EH (cell line): Measurements from ENCODE around the gene C17orf50.

Source experiments
- DNase-seq: peaks from one replicate; pipeline ENCODE4 v3.0.0-alpha.2; 2015; ENCODE audit warnings: low read depth

C17orf50 gene

GRCh38 chr17:35788477-35789368, 28.0 kb downstream of the C17orf50 start:
- peak; percentile 93 for DNase-seq

DNA sequence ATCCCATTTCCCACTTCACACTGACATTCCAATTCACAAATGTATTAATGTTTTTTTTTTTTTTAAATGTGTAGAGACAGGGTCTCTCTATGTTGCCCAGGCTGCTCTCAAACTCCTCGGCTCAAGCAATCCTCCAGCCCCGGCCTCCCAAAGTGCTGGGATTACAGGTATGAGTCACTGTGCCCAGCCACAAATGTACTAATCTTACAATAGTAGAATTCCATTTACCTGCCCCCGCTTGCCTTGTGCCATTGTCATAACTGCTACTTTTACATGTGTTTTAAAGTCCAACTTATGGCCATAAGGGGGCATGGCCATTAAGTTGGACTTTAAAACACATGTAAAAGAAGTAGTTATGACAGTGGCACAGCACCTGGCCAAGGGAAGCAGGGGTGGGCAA, 30.2 kb downstream of the C17orf50 start:
- no peak for DNase-seq

- DNase-seq = no peak
Observed at GRCh38 chr17:35791681-35792350, 31.1 kb downstream of the C17orf50 start.

DNA sequence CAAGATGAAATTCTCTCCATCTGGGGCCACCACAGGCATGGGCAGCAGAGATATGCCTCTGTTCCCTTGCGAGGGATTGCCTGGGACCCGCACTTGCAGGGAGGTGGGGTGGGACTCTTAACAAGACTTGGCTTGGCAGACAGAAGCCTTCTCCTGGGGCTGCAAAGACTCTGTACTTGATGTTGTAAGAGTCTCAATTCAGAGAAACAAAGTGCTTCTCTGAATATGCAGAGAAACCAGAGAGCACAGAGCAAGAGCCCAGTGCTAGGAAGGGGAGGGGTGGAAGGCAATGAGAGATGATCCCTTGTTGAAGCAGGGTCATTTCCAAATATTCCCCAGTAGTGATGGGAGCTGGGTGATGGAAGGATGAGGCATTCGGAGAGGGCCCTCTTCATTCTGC, 32.6 kb downstream of the C17orf50 start:
- DNase-seq = no peak

- peak; percentile 44 for DNase-seq
Observed at GRCh38 chr17:35795007-35795870, 34.6 kb downstream of the C17orf50 start, which contains the start of gene MMP28. Gene MMP28 (minus strand): TSS chr17:35795641. CDS start chr17:35795377, 264 bp downstream.

DNA sequence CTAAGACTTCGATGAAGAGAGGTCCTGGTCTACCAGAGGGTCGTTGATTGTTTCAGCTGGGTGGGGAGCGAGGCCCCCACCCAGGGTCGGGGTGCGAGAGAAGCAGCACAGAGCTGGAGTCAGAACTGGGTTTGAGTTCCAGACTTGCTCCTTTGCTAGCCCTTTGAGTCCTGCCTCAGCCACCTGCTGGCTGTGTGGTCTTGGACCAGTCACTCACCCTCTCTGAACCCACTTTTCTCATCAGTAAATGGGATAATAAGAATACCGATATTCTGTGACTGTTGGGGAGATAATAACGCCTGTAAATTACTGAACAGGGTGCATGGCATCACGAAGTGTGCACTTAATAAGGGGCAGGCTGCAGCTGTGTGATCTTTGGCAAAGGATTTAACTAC, 35.2 kb downstream of the C17orf50 start:
- DNase-seq = no peak

GRCh38 chr17:35796942-35797341, 36.3 kb downstream of the C17orf50 start:
- no peak for DNase-seq

DNA sequence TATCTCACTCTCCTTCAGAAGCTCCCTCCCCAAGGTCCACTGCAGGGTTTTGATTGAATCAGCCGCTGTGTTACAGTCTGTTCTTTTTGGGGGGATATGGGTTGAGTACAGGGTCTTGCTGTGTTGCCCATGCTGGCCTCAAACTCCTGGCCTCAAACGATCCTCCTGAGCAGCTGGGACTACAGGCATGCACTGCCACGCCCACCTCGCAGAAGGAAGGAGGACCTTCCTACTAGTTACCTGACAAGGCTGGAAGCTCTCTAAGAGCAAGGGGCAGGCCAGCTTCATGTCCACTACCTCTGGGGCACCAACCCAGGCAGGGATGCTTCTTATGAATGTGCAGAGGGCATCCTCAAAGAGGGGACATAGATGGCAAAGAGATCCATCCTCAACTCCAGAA, 36.7 kb downstream of the C17orf50 start:
- no peak for DNase-seq

GRCh38 chr17:35797918-35798317, 37.2 kb downstream of the C17orf50 start:
- DNase-seq = no peak

- peak; percentile 85 for DNase-seq
Observed at GRCh38 chr17:35799942-35800341, 39.3 kb downstream of the C17orf50 start.

DNA sequence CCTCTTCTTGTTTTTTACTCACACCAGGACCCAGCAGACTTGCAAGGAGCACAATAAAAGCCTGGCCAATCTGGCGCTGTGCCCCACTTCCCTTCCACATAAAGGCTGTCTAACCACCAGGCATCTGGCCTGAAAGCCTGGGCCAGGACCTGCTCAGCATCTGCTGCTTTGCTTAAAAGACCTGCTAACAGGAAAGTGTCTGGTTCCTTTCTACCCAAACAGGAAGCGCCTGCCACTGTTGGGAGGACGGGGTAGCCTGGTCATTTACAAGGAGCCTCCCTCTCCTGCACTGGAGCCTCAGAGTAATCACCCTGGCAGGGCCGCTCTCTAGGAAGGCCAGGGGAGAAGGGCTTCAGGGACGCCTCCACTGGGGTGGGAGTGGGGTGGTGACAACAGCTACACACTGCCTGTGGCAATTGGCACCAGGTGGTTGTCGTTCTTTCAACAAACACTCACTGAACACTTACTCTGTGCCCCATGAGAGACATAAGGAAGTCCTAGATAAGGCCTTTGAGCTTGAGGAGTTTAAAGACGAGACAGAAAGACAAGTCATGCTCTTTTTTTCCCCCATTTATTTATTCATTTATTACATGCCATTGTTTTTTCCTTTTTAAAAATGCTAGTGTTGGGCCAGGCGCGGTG, 41.0 kb downstream of the C17orf50 start:
- DNase-seq = peak; percentile 61

DNA sequence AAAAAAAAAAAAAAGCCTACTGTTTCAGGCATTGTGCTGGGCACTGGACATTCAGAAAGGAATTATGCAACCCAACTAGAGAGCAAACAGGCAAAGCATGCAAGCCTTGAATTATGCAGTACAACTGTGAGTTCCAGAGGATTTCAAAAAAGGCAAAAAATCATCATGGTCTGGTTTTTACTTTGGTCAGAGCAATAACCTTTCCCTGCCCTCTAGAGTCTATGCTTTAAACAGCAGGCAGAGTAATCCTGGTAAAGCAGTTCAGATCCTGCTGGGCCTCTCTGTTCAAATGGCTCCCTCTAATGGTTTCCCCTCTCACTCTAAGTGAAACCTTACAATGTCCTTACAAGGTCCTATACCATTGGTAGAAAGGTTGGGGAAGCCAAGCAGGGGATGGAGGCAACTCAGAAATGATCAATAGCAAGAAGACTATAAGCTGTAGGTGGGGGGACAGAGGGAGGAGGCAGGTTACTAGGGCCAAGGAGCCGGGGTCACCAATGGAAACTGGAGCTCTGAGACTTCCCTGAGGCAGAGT, 44.0 kb downstream of the C17orf50 start:
- DNase-seq = peak; percentile 92

- DNase-seq = peak; percentile 84
Observed at GRCh38 chr17:35807371-35808144, 46.9 kb downstream of the C17orf50 start.

- no peak for DNase-seq
Observed at GRCh38 chr17:35808240-35808961, 47.7 kb downstream of the C17orf50 start.

GRCh38 chr17:35808962-35809854, 48.5 kb downstream of the C17orf50 start, which contains the start of gene TAF15:
Gene TAF15 (plus strand): TSS chr17:35809484. CDS start chr17:35809570, 86 bp downstream.
- DNase-seq = peak; percentile 99

DNA sequence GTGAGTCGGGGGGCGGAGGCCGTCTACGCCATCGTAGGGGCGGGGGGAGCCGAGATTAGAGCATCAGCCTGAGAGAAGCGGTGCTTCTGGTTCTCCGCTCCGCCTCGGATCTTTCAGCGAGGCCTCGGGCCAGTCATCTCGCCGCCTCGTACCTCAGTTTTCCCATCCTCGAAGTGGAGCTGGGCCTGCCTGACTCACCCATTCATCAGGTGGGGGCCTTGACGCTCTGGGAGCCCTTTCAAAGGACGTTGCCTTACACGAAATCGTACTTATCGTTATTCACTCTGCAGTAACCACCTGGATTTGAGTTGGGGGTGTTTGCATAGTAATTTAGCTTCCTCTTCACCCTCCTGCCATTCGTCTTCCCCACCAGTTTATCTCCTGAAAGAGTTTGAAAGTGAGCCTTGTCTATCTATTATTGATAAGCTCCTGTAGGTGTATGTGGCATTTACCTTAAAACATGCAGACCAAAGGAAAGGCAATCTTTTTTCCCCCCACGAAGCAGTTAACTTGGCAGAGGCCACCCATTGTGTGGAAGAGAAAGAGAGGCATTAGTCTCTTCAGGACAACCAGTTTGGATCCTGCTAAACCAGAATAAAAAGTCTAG, 49.3 kb downstream of the C17orf50 start:
- DNase-seq = no peak

DNA sequence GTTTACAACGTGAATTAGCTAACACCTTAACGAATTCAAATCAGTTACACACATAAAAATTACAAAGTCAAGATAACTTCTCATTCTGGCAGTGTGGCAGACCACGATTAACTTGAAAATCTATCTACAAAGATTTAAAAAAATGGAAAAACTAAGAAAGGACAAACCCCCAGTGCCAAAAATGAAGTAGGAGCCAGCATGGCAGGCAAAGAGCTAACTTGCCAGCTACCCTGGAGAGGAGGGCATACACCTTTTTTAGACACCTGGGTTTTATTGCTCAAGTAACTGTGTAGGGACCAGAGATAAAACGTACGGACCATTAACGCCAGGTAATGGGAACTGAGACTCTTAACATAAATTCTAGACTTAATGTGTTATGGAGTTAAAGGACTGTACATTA, 51.1 kb downstream of the C17orf50 start:
- DNase-seq = no peak

- no peak for DNase-seq
Observed at GRCh38 chr17:35812456-35812855, 51.8 kb downstream of the C17orf50 start.
